ENCODE measurements around the gene LRGUK.

The LRGUK gene

DNA sequence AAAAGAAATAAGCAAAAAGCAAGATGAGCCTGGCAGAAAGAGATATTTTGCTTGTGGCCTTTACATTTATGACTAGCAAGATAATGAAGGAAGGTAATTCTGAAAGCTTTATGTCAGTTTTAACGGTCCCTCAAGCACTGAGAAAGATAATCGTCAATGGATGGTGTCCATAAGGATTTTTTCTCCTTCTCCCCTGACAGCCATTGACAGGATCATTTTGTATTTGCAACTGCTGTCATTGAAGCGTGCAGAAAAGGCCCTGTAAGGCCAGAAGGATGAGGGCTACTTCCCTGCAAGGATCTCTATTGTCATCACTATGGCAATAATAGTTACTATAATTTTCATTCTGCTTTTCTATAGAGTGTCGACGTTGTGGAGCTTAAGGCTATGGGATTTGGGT lies 994 bp upstream of the LRGUK start:
- DNase-seq (ENCODE audit: low read depth): no peak

DNA sequence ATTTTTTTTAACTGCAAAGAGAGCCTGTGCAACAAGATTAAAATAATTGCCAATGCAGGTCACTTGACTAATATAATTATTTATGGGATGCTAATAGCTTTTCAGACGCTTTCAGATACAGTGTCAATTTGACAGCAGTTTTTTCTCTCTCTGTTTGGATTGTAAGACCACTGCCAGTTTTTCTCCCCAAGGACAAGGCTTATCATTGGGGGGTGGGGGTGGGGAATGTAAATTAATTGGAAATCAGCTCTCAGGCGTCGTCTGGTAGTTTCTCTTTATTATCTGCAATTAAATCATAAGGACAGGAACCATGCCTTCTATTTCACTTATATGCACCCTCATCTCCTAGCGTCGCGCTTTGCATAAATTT lies 559 bp upstream of the LRGUK start:
- DNase-seq (ENCODE audit: low read depth): no peak

DNA sequence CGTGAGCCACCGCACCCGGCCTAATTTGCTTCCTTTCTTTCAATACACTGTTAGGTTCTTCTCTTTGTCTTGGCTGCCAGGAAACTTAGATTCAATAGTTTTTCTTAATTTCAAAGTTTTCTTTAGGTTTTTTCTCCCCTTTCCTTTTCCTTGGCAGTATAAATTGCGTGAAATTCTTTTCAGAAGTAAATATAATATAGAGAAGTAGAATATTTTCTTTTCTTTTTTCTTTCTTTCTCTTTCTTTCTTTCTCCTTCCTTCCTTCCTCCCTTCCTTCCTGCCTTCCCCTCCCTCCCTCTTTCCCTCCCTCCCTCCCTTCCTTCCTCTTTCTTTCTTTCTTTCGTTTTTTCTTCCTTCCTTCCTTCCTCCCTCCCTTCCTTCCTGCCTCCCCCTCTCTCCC lies 1.7 kb downstream of the LRGUK start:
- no peak for DNase-seq (ENCODE audit: low read depth)

DNA sequence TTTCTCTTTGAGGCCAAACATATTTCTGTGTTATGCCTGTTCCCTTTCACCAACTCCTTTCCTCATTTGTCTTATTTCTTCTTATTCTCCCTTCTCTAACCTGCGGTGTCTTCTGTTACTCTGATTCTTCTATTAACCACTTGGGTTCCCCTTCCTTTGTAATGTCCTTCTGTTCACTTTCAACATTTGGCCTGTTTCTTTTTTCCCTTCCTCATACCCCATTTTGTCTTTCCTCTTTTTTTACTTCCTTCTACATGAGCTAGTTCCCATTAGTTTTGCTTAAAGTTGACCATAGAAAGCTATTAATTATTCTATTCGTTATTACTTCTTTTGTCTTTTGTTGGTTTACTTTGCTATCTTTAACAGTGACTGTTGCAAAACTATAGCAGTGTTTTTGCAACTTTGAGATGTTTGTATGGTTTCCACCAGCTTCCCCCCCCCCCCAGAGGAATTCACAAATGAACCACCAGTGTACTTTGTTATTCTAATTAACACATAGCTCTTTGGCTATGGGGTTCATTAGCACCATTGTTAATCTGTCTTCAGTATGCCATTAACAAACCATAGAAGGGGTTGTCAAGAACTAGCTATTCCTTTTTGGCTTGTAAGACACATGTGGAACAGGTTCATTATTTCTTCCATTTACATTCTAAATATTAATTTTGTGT lies 2.9 kb downstream of the LRGUK start:
- no peak for DNase-seq (ENCODE audit: low read depth)

DNA sequence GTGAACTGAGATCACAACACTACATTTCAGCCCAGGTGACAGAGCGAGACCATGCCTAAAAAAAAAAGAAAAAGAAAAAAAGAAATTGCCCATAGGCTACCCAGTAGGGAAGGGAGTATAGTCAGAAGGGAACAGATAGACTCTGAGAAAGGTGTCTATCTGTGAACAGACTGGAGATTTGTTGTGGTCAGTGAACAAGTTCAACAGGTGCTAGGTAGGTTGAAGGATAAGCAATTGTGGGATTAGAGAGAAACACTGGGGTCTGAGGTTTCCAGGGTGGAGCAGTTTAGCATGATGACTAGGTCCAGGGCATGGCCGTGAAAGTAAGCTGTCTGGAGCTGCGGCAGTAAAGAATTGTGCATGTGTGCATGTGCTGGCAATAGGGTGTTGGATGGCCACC lies 6.9 kb downstream of the LRGUK start:
- DNase-seq (ENCODE audit: low read depth): no peak

DNA sequence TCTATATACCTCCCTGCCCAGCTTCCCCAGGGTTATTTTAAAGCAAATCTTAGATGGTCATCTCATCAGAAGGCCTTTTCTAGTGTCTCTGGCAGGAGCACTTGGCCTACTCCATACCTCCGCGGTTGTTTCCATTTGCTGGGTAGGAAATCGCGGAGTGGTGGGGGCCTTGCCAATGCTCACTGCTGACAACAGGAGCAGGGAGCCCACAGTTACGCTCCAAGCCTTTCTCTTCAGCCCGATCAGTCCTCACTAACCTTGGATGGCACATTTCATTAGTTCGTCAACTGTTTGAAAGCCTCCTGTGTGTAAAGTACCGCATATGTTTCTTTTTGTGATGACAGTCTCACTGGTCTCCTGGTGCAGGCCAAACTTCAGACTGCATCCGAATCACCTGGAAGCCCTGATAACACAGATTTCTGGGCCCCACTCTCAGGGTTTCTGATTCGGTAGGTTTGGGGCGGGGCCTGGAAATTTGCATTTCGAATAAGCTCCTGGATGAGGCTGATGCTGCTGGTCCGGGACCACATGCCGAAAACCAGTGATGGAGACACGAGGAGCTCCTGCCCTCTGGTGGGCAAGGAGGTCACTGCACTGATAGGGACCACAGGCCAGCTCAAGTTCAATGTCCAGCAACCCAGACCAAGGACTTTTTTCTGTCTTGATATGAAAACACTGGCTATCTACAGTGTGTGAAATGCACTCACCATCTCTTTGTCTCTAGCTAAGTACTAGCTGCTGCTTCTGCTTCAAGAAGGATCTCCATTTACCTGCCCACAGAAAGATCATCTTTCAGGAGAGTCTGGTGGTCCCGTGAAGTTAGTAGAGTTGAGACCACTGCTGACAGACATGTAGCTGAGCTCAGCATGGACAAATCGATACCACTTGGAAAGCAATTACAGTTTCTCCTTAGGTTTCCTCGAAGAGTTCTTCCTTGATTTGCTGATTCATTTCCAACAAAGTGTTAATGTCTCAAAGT lies 14.0 kb downstream of the LRGUK start:
- DNase-seq (ENCODE audit: low read depth): peak; percentile 34

DNA sequence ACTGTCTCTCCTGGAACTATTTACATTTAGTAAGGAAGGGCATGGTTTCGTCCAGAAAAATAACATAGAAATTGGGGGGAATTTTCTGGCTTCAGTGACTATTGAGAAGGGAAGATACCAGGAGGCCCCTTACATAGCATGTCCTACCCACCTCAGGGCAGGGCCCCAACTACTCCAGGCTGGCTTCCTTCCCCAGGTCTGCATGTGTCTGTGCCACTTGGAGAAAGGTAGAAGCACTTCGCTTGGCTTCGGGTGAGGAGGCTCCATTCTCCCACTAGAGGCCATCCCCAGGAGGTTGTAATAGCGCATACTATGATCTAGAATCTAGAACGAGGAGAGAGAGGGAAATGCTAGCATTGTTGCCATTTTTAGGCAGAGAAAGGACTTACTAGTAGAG lies 14.7 kb downstream of the LRGUK start:
- no peak for DNase-seq (ENCODE audit: low read depth)

DNA sequence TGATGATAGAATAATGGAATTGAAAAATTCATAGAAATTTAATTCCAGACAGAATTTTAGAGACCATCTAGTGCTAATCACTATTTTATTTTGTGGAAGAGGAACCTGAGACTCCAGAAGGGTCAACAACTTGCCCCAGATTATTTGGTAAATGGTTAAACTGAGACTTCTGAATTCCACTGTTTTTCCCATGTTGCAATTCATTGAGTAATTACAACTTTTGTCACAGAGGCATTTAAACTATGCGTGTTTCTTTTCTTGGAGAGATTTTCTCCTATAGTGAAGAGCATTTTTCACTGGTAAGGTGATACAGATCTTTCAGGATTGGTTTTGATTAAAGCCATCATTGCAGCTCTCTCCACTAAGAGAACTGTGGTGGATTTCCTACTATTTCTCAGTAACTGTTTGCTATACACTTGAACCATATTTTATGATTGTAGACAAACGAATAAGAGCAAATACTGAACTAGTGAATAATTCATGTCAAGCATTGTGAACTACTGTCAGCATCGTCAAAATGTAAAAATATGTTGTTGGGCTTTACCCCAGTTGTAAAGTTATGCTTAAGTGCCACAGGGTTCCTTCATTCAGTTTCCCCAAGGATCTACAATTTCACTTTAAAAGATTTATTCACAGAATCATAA lies 26.5 kb downstream of the LRGUK start:
- DNase-seq (ENCODE audit: low read depth): no peak

DNA sequence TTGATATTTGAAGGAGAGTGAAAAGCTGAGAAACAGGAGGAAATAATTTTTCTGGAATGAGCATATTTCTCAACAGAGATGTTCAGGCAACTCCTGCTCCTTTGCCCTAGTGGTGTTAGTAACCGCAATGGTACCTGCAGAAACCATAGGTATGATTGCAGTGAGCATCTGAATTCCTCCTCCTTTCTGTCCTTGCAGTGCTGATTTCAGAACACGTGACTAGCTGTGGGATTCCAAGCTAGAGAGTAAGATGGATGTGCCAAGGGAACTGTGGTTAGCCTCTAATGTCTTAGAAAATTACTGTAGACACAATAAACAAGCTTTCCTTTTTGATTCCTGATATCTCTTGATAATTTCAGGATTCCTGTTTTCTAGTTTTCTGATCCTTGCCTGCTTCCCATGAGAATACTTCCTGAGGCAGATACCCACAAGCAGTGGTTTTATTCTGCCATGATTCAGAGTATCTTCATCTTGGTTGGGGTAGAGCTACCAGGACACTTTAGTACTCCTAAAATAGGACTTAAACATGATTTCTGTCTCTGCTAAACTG lies 27.5 kb downstream of the LRGUK start:
- DNase-seq (ENCODE audit: low read depth): peak; percentile 13

DNA sequence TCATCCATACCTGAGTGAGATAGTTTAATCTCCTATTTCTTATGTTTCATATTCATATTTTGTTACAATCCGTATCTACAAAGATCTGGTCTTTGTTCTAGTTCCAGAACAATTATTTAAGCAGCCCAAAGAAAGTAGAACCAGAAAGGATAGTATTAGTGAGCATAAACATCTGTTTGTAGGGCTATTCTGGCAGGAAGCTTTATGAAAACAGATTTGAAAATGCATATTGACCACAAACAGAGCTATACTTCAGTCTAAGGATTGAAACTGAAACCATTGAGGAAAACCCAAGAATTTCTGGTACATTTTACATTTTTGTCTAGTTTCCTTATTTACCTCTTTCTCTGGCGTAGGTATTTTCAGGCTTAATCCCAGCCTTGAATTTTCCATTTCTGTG lies 28.1 kb downstream of the LRGUK start:
- no peak for DNase-seq (ENCODE audit: low read depth)

DNA sequence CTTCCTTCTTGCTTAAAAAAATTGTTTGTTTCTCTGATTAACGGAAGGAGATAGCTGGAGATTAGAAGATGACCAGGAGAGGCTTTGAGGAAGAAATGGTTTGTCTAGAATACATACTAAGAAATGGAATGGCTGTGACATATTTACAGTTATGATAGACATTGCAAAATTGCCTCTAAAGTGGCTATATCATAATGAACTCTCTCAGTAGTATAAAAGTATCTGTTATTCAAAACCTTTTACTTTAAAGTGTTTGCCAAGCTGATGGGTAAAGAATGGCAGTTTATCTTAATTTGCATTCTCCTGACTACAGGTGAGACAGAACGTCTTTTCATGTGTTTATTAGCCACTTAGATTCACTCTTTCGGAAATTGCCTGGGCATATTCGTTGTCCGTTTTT lies 28.7 kb downstream of the LRGUK start:
- DNase-seq (ENCODE audit: low read depth): no peak

DNA sequence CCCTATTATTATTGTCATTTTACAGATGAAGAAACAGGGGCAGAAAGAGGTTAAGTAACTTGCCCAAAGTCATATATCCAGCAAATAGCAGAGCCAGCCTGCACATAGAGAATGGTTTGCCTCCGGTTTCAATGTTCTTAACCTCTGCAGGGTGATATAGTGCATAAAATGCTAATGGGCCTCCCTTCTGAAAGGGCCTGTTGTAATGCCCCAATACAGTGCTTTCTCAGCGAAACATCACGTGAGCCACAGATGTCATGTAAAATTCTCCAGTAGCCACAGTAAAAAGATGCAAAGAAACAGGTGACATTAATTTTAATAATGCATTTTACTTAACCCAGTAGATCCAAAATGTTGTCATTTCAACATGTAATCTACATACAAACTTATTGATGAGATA lies 38.1 kb downstream of the LRGUK start:
- no peak for DNase-seq (ENCODE audit: low read depth)

DNA sequence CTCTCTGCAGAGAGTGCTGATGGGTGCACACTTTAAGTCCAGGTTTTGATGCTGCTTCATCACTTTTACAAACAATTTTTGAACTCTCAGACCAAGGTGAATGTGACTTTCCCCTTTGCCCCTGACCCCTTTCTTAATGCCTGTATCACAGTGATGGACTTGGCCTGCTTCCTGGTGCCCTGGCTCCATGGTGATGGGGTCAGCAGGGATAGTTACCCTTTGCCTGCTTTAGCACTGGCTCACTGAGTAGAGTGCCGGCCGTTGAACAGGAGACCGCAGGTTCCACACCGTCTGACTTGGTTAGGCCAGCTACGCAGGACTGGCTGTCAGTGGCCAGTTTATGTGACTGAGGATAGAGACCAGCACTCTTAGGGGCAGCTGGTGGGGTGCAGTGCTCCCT lies 40.1 kb downstream of the LRGUK start:
- no peak for DNase-seq (ENCODE audit: low read depth)

DNA sequence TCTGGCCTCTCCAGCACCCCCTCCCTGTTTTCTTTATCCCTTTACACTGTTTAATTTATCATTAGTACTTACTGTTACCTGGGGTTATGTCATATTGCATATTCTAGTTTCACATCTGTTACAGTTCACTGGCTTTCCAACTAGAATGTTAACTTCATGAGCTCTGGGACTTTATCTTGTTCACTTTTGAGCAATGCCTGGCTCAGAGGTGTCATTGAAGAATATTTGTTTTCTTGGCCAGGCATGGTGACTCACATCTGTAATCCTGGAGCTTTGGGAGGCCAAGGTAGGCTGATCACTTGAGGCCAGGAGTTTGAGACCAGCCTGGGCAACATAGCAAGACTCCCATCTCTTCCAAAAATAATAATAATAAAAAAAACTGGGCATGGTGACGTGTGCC lies 40.7 kb downstream of the LRGUK start:
- no peak for DNase-seq (ENCODE audit: low read depth)

DNA sequence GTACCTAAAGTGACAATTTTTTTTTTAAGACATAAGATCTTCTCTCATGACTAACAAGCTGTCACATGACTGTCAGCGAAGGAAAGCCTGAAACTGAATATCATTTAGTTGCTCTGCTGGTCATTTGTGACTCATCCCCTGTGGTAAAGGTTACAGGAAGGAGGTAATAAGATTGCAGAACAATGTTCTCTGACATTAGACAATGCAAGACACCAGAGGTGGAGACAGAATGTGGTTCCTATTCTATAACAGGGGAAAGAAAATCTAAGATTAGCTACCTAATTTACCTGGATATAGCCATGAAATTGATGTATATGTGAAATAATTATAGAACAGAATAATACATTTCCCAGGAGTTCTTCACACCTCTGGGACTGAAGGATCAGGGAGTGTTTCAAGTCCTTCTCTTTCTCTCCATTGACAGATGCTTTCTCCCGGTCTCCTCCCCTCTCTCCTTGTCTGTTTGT lies 47.7 kb downstream of the LRGUK start:
- peak; percentile 81 for DNase-seq (ENCODE audit: low read depth)

DNA sequence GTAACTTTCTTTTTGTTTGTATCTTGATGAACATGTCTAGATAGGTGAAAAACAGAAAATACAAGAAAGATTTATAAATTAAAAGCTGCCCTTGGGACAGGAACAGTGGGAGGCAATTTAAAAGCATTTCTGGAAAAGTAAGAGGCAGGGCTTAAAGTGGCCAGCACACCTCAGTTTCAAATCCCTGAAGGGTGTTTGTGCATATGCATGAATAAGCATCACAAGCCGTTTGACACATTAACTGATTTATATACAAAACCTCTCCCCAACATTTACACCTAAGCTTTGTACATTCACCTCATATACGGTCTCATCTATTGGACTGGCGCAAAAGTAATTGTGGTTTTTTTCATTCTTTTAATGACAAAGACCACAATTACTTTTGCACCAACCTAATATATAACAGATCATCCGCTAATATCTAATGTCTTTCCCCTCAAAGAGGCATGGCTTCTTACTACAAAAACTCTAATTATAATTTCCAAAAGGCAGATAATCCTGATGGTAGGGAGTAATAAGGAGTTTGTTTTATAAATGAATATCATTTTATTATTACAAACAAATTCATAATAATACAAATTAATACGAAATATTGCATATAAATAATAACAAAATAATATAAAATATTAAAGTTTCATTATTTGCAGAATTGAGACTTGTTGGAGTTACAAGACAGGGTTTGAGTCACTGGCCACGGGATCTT lies 48.3 kb downstream of the LRGUK start:
- DNase-seq (ENCODE audit: low read depth): no peak

DNA sequence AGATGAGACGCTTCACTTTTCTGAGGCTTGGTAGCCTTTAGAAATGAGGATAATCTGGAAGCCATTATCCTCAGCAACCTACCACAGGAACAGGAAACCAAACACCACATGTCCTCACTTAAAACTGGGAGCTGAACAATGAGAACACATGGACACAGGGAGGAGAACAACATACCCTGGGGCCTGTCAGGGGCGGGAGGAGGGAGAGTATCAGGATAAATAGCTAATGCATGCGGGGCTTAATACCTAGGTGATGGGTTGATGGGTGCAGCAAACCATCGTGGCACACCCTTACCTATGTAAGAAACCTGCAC lies 48.9 kb downstream of the LRGUK start:
- no peak for DNase-seq (ENCODE audit: low read depth)

DNA sequence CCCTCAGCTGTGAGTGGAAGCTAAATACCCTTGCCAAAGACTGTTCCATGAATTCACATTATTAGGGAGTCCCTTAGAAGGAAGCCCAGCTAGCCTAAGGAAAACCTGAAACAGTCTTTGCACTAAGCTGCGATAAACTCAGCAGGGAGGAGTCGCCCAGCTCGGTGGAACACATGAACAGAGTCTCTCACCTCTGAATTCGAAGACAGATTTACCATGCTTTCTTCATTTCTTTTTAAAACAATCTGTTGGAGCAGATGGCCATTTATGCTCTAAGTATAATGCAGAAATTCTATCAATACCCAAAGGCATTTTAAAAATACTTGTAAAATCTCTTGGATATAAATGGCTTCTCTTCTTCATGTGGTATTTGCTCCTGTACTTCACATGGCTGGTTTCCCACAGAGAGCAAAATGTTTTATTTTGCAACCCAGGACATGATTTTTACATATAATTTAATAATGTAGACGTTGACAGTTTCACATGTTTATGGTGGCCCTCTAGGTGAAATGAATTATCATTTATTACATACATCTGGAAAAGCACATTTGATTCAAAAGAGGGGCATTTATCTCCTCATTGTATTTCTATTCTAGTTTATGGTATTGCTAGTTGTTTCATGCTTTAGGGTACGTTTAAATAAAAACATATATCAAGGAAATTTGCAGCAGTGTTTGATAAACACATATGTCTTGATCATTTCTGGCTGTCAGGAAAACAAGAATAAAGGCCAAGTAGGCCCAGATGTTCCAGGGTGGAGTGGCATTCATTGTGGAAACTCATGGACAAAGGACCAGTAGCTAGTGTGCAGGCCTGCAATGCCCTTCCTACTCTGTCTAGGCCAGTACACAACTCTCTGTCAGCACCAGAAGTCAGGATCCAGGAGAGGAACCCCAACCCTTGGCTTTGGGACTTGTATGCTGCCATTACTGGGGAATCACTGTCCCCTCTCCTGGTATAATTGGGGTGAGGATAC lies 52.2 kb downstream of the LRGUK start:
- no peak for DNase-seq (ENCODE audit: low read depth)

DNA sequence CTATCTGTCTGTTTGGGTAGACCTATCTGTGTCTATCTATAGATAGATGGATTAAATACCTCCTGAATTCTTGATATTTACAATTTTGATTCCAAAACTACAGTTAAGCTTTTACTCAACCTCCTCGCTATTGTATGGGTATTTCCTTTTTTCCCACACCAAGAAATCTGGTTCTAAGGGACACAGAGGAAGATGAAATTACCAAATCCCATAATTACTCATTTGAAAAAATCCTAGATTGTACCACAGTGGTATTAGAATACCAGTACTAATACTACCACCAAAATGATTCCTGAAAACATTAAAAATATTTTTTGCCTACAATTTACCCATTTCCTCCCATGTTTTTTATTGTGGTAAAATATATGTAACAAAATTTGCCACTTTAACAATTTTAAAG lies 53.2 kb downstream of the LRGUK start:
- no peak for DNase-seq (ENCODE audit: low read depth)

DNA sequence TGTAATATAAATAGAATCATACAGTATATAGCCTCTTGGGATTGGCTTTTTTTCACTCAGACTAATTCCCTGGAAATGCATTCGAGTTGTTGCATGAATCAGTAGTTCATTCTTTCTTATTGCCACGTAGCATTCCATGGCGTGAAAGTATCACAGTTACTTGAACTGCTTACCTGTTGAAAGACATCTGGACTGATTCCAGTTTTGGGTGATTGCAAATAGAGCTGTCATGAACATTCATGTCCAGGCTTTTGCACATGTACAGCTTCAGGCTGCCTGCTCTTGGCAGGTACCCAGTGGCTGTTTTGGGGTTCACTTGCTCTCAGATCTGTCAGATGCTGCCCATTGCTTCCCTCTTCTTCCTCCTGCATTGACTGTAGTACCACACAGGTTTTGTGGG lies 54.9 kb downstream of the LRGUK start:
- DNase-seq (ENCODE audit: low read depth): no peak

DNA sequence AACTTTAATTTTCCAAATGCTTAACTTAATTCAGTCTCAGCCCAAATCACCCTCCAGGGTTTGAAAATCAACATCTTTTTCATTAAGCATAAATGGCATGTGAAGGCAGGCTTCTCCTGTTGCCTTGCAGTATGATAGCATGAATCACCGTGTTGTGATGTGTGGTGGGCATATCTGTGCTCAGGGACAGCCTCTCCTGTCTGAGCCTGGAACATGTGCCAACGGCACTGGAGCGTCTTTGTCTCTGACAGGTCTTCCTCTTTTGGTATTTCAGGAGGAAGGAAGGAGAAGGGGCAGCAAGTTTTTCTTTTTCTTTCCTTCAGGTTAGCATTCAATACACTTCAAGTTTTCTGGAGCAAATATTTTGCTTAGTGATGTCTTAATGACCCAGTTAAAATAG lies 57.6 kb downstream of the LRGUK start:
- DNase-seq (ENCODE audit: low read depth): no peak
